SKM-1 (cell line): ENCODE results near the gene HOXA3.

ENCODE experiments used
- DNase-seq: peaks from one replicate; lab custom pipeline; 2025; ENCODE audit not compliant: unreplicated experiment; lab: John Stamatoyannopoulos, UW

HOXA3 gene

DNA sequence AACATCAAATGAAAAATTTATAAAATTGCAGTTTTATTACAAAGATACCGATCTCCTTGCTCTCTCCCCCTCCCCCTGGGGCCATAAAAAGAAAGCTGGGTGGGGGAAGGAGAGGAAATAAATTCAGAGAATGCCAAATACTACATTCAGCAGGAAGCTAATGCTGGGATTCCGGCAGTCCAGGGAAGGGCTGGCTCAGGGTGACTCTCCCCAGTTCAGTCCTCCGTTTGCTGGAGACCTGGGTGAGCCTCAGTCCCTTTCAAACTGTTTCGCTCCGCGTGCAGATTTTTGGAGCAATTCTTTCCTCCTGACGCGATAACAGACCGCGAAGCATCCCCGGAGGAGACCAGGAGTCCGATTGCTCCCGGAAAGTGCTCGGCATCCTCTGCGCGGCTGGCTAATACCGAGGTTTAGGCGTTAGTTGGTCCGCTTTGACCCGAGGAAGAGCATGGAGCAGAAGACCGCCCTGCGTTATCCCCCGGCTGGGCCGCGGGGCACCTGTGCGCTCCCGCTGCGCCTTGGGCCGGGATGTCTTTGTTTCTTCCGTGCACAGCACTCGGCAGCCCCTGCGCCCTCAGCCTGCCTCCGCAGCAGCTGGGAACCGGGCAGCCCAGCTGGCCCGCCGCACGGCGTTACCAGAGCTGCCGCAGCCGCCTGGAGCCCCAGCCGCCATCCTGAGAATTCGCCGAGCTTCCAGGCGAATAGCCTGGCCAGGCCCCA, 46.0 kb downstream of the HOXA3 start:
- DNase-seq: no peak

DNA sequence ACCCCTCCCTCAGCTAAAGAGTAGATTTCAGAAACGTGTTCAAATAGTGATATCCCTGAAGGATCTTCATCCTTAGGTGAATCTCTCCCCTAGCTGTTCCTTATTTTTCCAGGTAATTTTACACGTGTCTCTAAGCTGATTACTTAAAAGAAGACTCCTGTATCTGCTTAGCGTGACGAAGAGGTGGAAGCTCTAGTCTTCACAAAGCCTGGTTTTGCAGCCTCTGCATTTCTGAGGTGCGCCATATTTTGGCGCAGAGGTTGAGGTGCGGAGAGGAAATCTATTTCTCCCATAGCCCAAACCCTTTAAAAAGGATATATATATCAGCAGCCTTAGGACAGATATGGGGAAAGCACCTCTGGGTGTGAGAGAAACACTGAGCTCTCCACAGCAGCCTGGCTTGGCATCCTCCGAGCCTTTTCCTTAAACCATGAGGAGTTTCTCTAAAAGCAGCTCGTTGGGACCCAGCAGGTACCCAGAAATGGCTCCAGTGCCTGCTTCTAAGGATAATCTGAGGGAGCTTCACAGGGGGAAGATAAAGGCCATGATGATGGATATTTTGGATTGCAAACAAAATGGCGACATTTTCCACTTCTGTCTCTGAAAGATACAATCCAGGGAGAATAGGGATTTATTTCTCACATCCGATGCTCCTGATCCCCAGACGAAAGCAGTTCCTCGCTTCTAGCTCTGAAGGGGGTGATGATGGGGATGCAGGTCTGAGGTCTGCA, 46.9 kb downstream of the HOXA3 start:
- no peak for DNase-seq

DNA sequence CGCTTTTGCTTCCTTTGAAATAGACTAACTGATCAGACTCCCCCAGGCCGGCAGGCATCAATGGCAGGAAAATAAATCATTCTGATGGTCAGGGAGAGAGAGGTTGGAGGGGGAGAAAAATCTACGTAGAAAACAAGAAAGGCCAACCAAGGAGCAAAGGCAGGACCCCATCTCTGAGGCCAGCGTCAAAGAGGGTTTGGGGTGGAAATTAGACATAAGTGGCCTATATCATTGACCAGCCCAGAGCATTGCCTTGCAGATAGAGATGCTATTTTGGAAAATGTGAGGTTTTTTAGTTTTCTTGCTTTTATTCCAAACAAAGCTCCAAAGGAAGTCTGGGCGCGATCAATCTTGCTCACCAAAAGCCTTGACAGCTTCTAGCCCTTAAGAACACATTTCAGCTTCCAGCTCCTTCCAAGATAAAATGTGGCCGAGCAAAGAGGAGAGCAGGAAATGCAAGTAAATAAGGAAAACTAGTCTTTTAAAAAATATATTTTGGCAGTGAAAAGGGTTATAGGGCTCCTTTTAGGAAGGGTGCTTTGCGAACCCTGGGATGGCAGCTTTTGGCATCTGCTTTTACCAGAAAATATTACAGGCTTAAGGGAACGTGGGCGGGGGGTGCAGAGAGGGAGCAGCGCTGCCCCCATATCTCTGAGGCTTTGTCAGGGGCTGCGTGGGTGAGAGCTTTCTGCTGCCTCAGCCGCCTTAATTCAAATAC, 47.9 kb downstream of the HOXA3 start:
- DNase-seq: no peak

DNA sequence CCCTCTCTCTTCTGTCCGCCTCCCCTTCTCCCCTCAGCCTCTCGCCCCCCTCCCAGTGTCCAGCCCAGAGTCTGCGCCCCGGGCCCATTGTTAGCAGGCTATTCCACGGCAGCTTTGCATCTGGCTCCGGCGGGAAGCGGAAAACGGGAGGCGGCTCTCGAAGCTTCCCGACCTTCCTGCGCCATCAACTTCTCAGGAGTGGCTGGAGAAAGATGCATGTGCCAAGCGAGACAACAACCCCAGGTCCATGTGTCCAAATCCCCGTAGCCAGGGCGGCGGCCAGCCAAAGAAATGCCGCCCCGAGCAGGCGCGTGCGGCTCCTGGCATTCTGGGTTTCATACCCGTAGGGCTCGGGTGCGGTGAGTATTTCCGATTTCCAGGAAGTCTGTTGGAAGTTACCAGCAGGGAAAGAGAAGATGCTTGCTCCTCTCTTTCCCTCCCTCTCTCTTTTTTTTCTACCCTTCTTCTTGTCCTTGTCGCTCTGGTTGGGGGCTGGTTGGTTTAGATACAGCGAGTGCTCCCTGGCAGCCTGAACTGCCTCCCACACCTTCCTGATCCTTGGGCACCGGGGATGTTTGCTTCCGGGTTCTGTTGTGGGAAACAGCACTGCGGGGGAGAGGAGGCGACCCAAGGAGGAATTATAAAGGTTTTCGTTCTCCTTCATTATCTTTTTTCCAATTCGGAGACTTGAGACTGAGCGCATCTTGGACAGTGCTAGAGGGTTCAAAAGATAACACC, 48.7 kb downstream of the HOXA3 start:
- no peak for DNase-seq

GRCh38 chr7:27102581-27103442, 49.6 kb downstream of the HOXA3 start, which contains the start of gene HOXA2:
HOXA2 (minus strand) TSS chr7:27102683; CDS start chr7:27102500, 183 bp downstream.
- DNase-seq: no peak

DNA sequence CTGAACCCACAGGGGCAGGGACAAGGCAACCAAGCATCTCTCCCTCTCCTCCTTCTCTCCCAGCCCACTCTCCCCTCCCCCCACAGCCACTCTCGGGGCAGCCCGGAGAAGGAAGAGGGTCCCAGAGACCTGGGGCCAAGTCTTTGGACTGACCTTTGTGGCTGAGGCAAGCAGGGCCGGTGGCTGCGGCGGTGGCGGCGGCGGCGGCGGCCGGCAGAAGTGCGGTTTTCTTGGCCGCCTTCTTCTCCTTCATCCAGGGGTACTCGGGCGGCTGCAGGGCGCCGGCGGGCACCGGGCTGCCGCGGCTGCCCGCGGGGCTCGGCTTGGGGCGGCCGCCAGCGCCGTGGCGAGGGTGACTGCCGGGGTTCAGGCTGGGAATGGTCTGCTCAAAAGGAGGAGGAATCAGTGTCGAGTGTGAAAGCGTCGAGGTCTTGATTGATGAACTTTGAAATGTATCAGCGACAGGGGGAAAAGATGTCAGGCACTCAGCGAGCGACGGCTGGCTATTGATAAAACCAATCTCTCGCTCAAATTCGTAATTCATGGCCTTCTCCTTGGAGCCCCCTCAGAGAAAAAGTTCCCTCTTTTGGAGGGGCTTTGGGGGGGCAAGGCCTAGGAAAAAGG, 50.3 kb downstream of the HOXA3 start:
- no peak for DNase-seq

GRCh38 chr7:27101171-27101956, 51.0 kb downstream of the HOXA3 start:
- DNase-seq: no peak

- DNase-seq: no peak
Observed at GRCh38 chr7:27100694-27101170, 51.7 kb downstream of the HOXA3 start.

GRCh38 chr7:27099453-27100370, 52.7 kb downstream of the HOXA3 start:
- DNase-seq: no peak

- DNase-seq: no peak
Observed at GRCh38 chr7:27098578-27099451, 53.6 kb downstream of the HOXA3 start.

DNA sequence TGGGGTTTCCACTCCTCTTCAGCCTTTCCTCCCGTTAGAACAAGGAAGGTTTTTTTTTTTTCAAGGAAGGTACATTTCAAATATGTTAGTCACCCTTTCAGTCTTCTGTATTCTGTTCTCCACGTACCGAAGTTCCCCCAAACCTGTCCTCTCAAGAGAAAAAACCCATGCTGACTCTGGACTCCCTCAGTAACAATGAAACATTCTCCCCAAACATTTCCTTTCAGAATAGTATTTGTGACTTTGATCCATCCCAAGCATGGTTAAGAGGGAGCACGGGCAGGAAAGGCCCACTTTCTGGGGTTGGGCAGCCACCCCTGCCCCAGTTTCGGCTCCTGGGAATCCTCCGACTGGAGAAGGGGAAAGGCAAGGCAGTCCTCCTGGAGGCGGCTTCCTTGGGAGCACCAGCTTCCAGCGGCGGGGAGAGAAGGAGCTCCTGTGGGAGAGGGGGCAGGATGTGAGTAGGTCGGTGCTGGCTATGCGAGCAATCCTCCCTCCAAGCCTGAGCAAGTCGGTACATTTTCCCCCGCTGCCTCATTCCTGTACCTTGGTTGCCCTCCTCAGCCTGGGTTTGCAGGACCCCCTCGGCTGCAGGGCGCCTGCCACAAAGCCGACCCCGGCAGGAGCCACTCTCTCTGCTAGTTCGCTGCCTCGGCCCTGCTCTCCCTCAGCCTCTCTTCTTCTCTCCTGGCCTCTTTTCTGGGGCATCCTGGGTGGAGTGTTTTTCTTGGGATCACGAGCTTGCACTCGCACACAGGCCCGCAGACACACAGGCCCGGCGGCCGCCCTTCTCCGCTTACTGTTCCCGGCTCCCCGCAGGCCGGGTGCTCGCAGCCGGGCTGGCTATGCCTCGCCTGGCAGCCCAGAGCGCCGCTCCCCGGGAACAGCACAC, 54.5 kb downstream of the HOXA3 start:
- DNase-seq: no peak

DNA sequence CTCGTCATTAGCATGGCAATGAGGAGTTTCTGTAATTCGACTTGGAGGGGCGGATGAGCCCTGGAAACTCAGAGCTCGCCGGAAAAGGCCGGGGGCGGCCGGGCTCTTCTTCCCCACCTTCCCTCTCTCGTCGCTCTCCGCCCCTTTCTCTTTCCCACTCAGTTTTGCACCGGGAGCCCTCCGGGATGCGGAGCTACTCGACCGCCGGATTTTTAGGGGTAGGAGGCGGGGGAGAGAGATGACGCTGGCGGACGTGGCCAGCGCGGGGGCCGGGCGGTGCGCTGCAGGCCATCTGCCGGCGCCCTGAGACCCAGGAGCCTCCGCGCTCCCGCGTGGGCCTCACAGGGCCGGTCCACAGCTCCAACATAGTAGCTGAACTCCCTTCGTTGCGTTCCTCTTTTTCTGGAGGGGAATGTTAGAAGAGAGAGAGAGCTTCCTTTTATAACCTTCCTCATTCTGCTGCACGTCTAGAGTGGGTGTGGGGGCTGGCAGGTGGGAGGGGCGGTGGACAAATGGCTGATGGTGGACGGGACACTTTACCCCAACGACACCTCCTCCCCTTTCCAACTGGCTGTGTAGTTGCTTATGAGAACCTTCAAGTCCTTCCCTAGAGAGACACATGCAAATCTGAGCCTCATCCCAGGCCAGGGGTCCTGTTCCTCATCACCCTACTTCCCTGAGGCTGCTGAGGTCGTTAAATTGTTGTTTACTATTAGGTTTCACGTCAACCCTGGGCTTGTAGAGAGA, 55.4 kb downstream of the HOXA3 start:
- DNase-seq: peak; percentile 26

GRCh38 chr7:27095897-27096767, 56.3 kb downstream of the HOXA3 start, which contains the start of gene HOXA1:
HOXA1 (minus strand) TSS chr7:27096000; CDS start chr7:27095912, 88 bp downstream.
- DNase-seq: peak; percentile 74
